Endothelial cell of umbilical vein (primary cell): Measurements from ENCODE around the gene PRPF38B. TPM values are rescaled to one million over a fixed set of nuclear protein-coding genes. Genes with fewer than 3 reads are reported as not detected.

Experiments used
- BruUV-seq: library from RNA; stranded (reverse); fragments of 400-500 nt; replicated peaks from 2 replicates; lab custom pipeline; 2021; lab: Mats Ljungman, UMichigan
- CTCF ChIA-PET: fragments of 300-600, 350-600 bp; sonication (Branson Sonifier 250); formaldehyde crosslinking; loops from one replicate; lab custom pipeline; 2021; ENCODE audit warnings: antibody characterized with exemption, inconsistent platforms; lab: Charles Lee
- POLR2A ChIA-PET: fragments of 300-600, 350-600 bp; sonication (Branson Sonifier 250); formaldehyde crosslinking; loops from one replicate; lab custom pipeline; 2021; ENCODE audit warnings: antibody characterized with exemption, inconsistent platforms; lab: Charles Lee
- DNase-seq: peaks from one replicate; pipeline ENCODE4 v3.0.0-alpha.2; 2011; ENCODE audit warnings: low read depth, low spot score
- FAIRE-seq: peaks from 2 replicates; lab custom pipeline; 2011; peaks lifted over from hg19 to GRCh38; lab: Jason Lieb, UNC
- H2AFZ ChIP-seq: 2 replicates; pipeline ENCODE4 v1.6.0; 2012; ENCODE audit warnings: low read depth, low read length, control low read depth, inconsistent platforms
- H3K27ac ChIP-seq: 2 replicates; pipeline ENCODE4 v1.5.1; 2011; ENCODE audit warnings: low read depth, mild to moderate bottlenecking, control low read depth, low read length, moderate library complexity; ENCODE audit not compliant: insufficient read depth
- H3K27me3 ChIP-seq, 2 experiments: 2 replicates each; pipeline versions ENCODE4 v1.6.0 to v1.6.1; 2011; ENCODE audit warnings: low read length in 2 of 2, mixed read lengths in 1 of 2; ENCODE audit not compliant: control insufficient read depth in 2 of 2, insufficient read depth in 2 of 2
- H3K36me3 ChIP-seq, 2 experiments: 2 replicates in 1 of 2; 3 replicates in 1 of 2; pipeline ENCODE4 v1.5.1; 2011; ENCODE audit warnings: low read length in 2 of 2, mild to moderate bottlenecking in 1 of 2, moderate library complexity in 1 of 2; ENCODE audit not compliant: control insufficient read depth in 2 of 2, insufficient read depth in 2 of 2; ENCODE audit errors: extremely low read depth in 1 of 2
- H3K4me1 ChIP-seq: 3 replicates; pipeline ENCODE4 v1.5.1; 2011; ENCODE audit warnings: mild to moderate bottlenecking, low read length; ENCODE audit not compliant: control insufficient read depth, insufficient read depth; ENCODE audit errors: extremely low read depth
- H3K4me2 ChIP-seq: 2 replicates; pipeline ENCODE4 v1.6.1; 2011; ENCODE audit warnings: low read length, control low read depth, mixed read lengths; ENCODE audit not compliant: insufficient read depth
- H3K4me3 ChIP-seq, 3 experiments: fragments of 200-600 bp in 1 of 3; sonication (generic), shearing (Covaris generic) in 1 of 3; replicated peaks in 1 of 3; 2 replicates each; pipeline ENCODE4 v1.5.1; 2011 to 2016; ENCODE audit warnings: control low read depth in 3 of 3, low read length in 3 of 3, mild to moderate bottlenecking in 2 of 3, inconsistent platforms in 1 of 3, low read depth in 1 of 3, moderate library complexity in 1 of 3; ENCODE audit not compliant: insufficient read depth in 1 of 3
- H3K79me2 ChIP-seq: 2 replicates; pipeline ENCODE4 v1.6.0; 2012; ENCODE audit warnings: low read length, inconsistent platforms; ENCODE audit not compliant: control insufficient read depth, insufficient read depth
- H3K9ac ChIP-seq: replicated peaks from 2 replicates; pipeline ENCODE3; 2011; ENCODE audit warnings: low read length, control low read depth; ENCODE audit not compliant: insufficient read depth; ENCODE audit errors: extremely low read depth
- H3K9me1 ChIP-seq: replicated peaks from 3 replicates; pipeline ENCODE4 v1.6.0; 2011; ENCODE audit warnings: mild to moderate bottlenecking, low read length; ENCODE audit not compliant: control insufficient read depth, insufficient read depth; ENCODE audit errors: extremely low read depth
- H3K9me3 ChIP-seq: replicated peaks from 2 replicates; pipeline ENCODE4 v1.5.1; 2012; ENCODE audit warnings: low read length, inconsistent platforms; ENCODE audit not compliant: control insufficient read depth, insufficient read depth
- H4K20me1 ChIP-seq: replicated peaks from 2 replicates; pipeline ENCODE3; 2011; ENCODE audit warnings: mild to moderate bottlenecking, low read length; ENCODE audit not compliant: control insufficient read depth, insufficient read depth; ENCODE audit errors: extremely low read depth
- CTCF ChIP-seq, 2 donors: IDR thresholded peaks; 1 replicate in 1 of 2; 2 replicates in 1 of 2; pipeline ENCODE4 v1.5.1; 2011; ENCODE audit warnings: low read length in 2 of 2, mild to moderate bottlenecking in 2 of 2, moderate library complexity in 2 of 2, control low read depth in 1 of 2, inconsistent platforms in 1 of 2, low read depth in 1 of 2; ENCODE audit not compliant: insufficient read depth in 1 of 2; ENCODE audit errors: extremely low read depth in 1 of 2
- EZH2 ChIP-seq: IDR thresholded peaks from 2 replicates; pipeline ENCODE4 v1.6.1; 2012; ENCODE audit warnings: borderline replicate concordance, low read depth, mild to moderate bottlenecking, moderate library complexity, low read length, inconsistent platforms; ENCODE audit not compliant: severe bottlenecking
- FOS ChIP-seq: IDR thresholded peaks from 2 replicates; pipeline ENCODE4 v1.6.1; 2011; ENCODE audit warnings: mild to moderate bottlenecking, low read length, moderate library complexity, borderline replicate concordance; ENCODE audit not compliant: insufficient read depth
- GATA2 ChIP-seq: IDR thresholded peaks from 2 replicates; pipeline ENCODE4 v1.7.0; 2011; ENCODE audit warnings: low read depth, mild to moderate bottlenecking, moderate library complexity, mixed read lengths, low read length; ENCODE audit not compliant: insufficient read length, insufficient read depth
- JUN ChIP-seq: IDR thresholded peaks from 2 replicates; pipeline ENCODE4 v1.6.1; 2011; ENCODE audit warnings: borderline replicate concordance, low read depth; ENCODE audit not compliant: insufficient read length, insufficient read depth
- MAX ChIP-seq: IDR thresholded peaks from 2 replicates; pipeline ENCODE4 v1.6.1; 2011; ENCODE audit not compliant: insufficient read depth, insufficient read length
- MYC ChIP-seq: IDR thresholded peaks from one replicate; pipeline ENCODE4 v1.6.1; 2011; ENCODE audit warnings: mild to moderate bottlenecking, low read depth, low read length
- POLR2A ChIP-seq: IDR thresholded peaks from 2 replicates; pipeline ENCODE4 v1.6.1; 2012; ENCODE audit warnings: low read depth, mild to moderate bottlenecking, control low read depth, low read length
- POLR2AphosphoS5 ChIP-seq: IDR thresholded peaks from 2 replicates; pipeline ENCODE4 v1.6.1; 2012; ENCODE audit warnings: low read depth, mild to moderate bottlenecking, control low read depth, low read length, moderate library complexity; ENCODE audit not compliant: insufficient read depth
- dilution Hi-C: fragments of 300-500 bp; cut with MboI; formaldehyde crosslinking; loops from one replicate; pipeline ENCODE4 v1.15.0; 2019; ENCODE audit warnings: low sequenced_read_pairs; ENCODE audit not compliant: extremely low pct_ligation_motif_present
- intact Hi-C: fragments of 100-400 bp; cut with micrococcal nuclease; formaldehyde crosslinking; loops from one replicate; pipeline ENCODE4 v1.10.0; 2022
- polyA plus RNA-seq, 4 experiments: library from polyadenylated mRNA; depleted of rRNA in 3 of 4; stranded (reverse) in 3 of 4; unstranded in 1 of 4; fragments of >200 nt; gene quantifications; 2 replicates each; pipeline versions ENCODE4 v1.2.1 to v1.2.3, GENCODE V29; 2011 to 2012; ENCODE audit warnings: missing spikeins in 1 of 4
- total RNA-seq: library from RNA; stranded (reverse); gene quantifications from 2 replicates; pipeline ENCODE4 v1.2.3, GENCODE V29; 2021

PRPF38B gene
- total and polyA plus RNA-seq, 2 donors (not counting 3 experiments of a cell fraction or from before 2014, with no cell fraction given): 19.3 to 46.6 TPM

- CTCF ChIA-PET: interaction anchor here (0.6 kb wide), 1 partner anchor 71 kb away, joined by 4 read pairs; no protein-coding TSS in a partner anchor
- H3K4me3 ChIP-seq: no peak overlapping the region
- H3K27ac ChIP-seq: no peak overlapping the region
- no peaks in the 10 kb centered on the region for H4K20me1 ChIP-seq
- POLR2A ChIA-PET: no interaction called here
- no peaks in the 10 kb centered on the region for H3K4me1 ChIP-seq
- H3K9ac ChIP-seq: no peak overlapping the region
- FAIRE-seq (no peak), DNase-seq (no peak)
- dilution Hi-C loops: no loop called here
- H3K27me3 ChIP-seq: peaks cover 0 to under 1% of the 10 kb centered on the region in 2 experiments
- intact Hi-C loops: no loop called here
- H3K4me2 ChIP-seq: no peak overlapping the region
- H3K9me1 ChIP-seq: no peaks in the 10 kb centered on the region
- H2AFZ ChIP-seq: no peak overlapping the region
- no peaks in the 10 kb centered on the region for H3K36me3 ChIP-seq
- TF ChIP-seq MYC: no peak
- no peak for TF ChIP-seq EZH2
- no peaks in the 10 kb centered on the region for H3K79me2 ChIP-seq
- no peaks in the 10 kb centered on the region for H3K9me3 ChIP-seq
- BruUV-seq: no TSS peak
Observed at GRCh38 chr1:108668777-108669176, 23.3 kb upstream of the PRPF38B start.

GRCh38 chr1:108669679-108670078, 22.4 kb upstream of the PRPF38B start:
- no TSS peak for BruUV-seq
- Histone ChIP-seq H3K4me3 (no peak overlapping the region), H3K27ac (no peak overlapping the region), H3K4me2 (no peak overlapping the region), H3K9me1 (no peaks in the 10 kb centered on the region), H3K9ac (no peak overlapping the region), H2AFZ (no peak overlapping the region), H3K4me1 (no peaks in the 10 kb centered on the region), H3K27me3 (peaks cover 0 to 3% of the 10 kb centered on the region in 2 experiments), H3K9me3 (no peaks in the 10 kb centered on the region), H3K36me3 (no peaks in the 10 kb centered on the region), H3K79me2 (no peaks in the 10 kb centered on the region), H4K20me1 (no peaks in the 10 kb centered on the region)
- FAIRE-seq: no peak
- CTCF ChIA-PET: no interaction called here
- POLR2A ChIA-PET: no interaction called here
- DNase-seq: no peak
- no peak for TF ChIP-seq MAX
- no peak for TF ChIP-seq GATA2
- TF ChIP-seq MYC: no peak
- no peak for TF ChIP-seq CTCF (IDR thresholded peaks at IDR 0.05; ENCODE audit: extremely low read depth in 1 of 2, insufficient read depth in 1 of 2, low read depth in 1 of 2, low read length in 2 of 2)
- no peak for TF ChIP-seq JUN
- TF ChIP-seq EZH2: no peak
- TF ChIP-seq FOS: no peak
- no peak for TF ChIP-seq POLR2AphosphoS5
- no peak for TF ChIP-seq POLR2A
- dilution Hi-C loops: no loop called here
- intact Hi-C loops: no loop called here
